Mucosa of descending colon (tissue), 3 donors: ENCODE results near the gene NPAS3. TPM values are rescaled to one million over a fixed set of nuclear protein-coding genes. Genes with fewer than 3 reads are reported as not detected.

ENCODE experiments used
- ATAC-seq: fragments of 200-7000 bp; cut with Tn5 transposase; one replicate; pipeline ENCODE4 v1.9.1; 2020; ENCODE audit warnings: mild to moderate bottlenecking, moderate library complexity
- DNase-seq, 3 donors: peaks; one replicate each; pipeline ENCODE4 v3.0.0-alpha.2; 2020
- H3K36me3 ChIP-seq: fragments of 200-600 bp; one replicate; pipeline ENCODE4 v1.8.0; 2021; ENCODE audit warnings: low read depth, mild to moderate bottlenecking
- H3K4me1 ChIP-seq: fragments of 200-600 bp; one replicate; pipeline ENCODE4 v1.8.0; 2021; ENCODE audit warnings: low read depth, mild to moderate bottlenecking
- H3K4me3 ChIP-seq: fragments of 200-600 bp; one replicate; pipeline ENCODE4 v1.8.0; 2021; ENCODE audit warnings: mild to moderate bottlenecking
- H3K9me3 ChIP-seq: fragments of 200-600 bp; one replicate; pipeline ENCODE4 v1.8.0; 2021; ENCODE audit warnings: mild to moderate bottlenecking
- intact Hi-C, 2 donors: fragments of 100-400 bp; cut with DNase I in 1 of 2; cut with micrococcal nuclease in 1 of 2; formaldehyde crosslinking; loops; one replicate each; pipeline versions ENCODE4 v1.11.0 to v1.11.1; 2022; cut with DNase I, micrococcal nuclease
- total RNA-seq, 3 donors: library from RNA; stranded (reverse); fragmentation: NEBNext Ultra II Directional in 2 of 3; extraction: Animal tissue kit (Norgen Biotek cat#: 25700) in 2 of 3; gene quantifications; one replicate each; pipeline versions ENCODE4 v1.2.1 to v1.2.4, GENCODE V29; 2021 to 2023
- TF ChIP-seq, protein P1 (sequence below): fragments of 200-600 bp; IDR thresholded peaks from one replicate; pipeline ENCODE4 v1.8.0; 2022; ENCODE audit warnings: antibody characterized with exemption, mild to moderate bottlenecking
- donor health status: DM: no; HTN: no; CAD: no; lungs with moderate emphysema.
- donor health status: DM: no; HTN: no; CAD: no.
- donor health status: DM: no; HTN: yes; CAD: no.

Gene NPAS3
- total RNA-seq, 3 donors from 2014 or later: 0.65 to 9.7 (median 2.0) TPM

DNA sequence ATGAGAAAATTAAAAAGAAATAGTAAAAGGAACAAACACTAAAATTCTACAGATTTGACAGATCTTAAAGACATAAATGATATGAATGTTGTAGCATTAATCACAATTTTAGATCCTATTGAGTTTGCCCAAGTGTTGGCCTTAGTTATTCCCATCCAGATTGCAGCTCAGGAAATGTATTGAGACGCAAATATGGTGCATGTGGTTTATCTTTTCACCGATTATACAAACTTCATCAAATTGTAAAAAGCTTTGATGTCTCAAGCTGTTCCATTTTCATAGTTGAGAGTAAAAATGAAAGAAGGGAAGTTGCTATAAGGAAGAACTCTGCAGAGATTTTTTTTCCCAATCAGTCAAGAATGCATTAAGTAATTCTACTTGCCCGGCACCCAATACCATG is 683.8 kb downstream of the NPAS3 start:
- no peak for ATAC-seq

GRCh38 chr14:33629792-33630191 is 691.1 kb downstream of the NPAS3 start:
- no peaks in the 10 kb centered on the region for H3K4me1 ChIP-seq
- intact Hi-C loops: no loop called here
- ATAC-seq (no peak), DNase-seq (no peak)
- H3K36me3 ChIP-seq: no peaks in the 10 kb centered on the region
- no peaks in the 10 kb centered on the region for H3K9me3 ChIP-seq
- TF ChIP-seq, protein P1, sequence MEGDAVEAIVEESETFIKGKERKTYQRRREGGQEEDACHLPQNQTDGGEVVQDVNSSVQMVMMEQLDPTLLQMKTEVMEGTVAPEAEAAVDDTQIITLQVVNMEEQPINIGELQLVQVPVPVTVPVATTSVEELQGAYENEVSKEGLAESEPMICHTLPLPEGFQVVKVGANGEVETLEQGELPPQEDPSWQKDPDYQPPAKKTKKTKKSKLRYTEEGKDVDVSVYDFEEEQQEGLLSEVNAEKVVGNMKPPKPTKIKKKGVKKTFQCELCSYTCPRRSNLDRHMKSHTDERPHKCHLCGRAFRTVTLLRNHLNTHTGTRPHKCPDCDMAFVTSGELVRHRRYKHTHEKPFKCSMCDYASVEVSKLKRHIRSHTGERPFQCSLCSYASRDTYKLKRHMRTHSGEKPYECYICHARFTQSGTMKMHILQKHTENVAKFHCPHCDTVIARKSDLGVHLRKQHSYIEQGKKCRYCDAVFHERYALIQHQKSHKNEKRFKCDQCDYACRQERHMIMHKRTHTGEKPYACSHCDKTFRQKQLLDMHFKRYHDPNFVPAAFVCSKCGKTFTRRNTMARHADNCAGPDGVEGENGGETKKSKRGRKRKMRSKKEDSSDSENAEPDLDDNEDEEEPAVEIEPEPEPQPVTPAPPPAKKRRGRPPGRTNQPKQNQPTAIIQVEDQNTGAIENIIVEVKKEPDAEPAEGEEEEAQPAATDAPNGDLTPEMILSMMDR: no peak
- no peak overlapping the region for H3K4me3 ChIP-seq

More for the DNA sequence above, 683.8 kb downstream of the NPAS3 start:
- Histone ChIP-seq H3K9me3 (no peaks in the 10 kb centered on the region), H3K36me3 (no peaks in the 10 kb centered on the region), H3K4me1 (no peaks in the 10 kb centered on the region), H3K4me3 (no peak overlapping the region)
- DNase-seq: no peak
- TF ChIP-seq, protein P1: no peak
- intact Hi-C loops: no loop called here

GRCh38 chr14:33631021-33631420 is 692.3 kb downstream of the NPAS3 start:
- Histone ChIP-seq H3K9me3 (no peaks in the 10 kb centered on the region), H3K4me1 (no peaks in the 10 kb centered on the region), H3K4me3 (no peak overlapping the region), H3K36me3 (no peaks in the 10 kb centered on the region)
- intact Hi-C loops: no loop called here
- ATAC-seq (no peak), DNase-seq (no peak)
- TF ChIP-seq, protein P1: no peak

- Histone ChIP-seq H3K4me3 (no peak overlapping the region), H3K9me3 (no peaks in the 10 kb centered on the region), H3K4me1 (no peaks in the 10 kb centered on the region), H3K36me3 (no peaks in the 10 kb centered on the region)
- ATAC-seq (no peak), DNase-seq (no peak)
- TF ChIP-seq, protein P1: no peak
- intact Hi-C loops: no loop called here
Measured at GRCh38 chr14:33631441-33631840, 692.8 kb downstream of the NPAS3 start.

DNA sequence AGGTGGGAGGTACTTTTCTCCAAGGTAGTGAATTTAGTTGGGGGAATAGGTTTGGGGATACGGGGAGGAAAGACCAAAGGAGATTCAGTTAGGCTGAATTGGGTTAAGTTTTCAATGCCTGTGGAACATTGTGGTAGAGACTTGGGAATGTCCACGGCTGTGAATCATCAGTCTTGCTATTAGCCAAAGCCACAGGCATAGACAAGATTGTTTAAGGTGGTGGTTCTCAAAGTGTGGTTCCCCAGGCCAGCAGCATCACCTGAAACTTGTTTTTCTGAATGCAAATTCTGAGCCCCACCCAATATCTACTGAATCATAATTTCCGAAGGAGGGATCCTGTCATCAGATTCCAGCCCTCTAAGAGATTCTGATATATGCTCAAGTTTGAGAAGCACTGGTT is 696.0 kb downstream of the NPAS3 start:
- intact Hi-C loops: no loop called here
- H3K4me1 ChIP-seq: no peaks in the 10 kb centered on the region

More for the DNA sequence above, 696.0 kb downstream of the NPAS3 start:
- TF ChIP-seq, protein P1: no peak
- H3K36me3 ChIP-seq: no peaks in the 10 kb centered on the region
- no peaks in the 10 kb centered on the region for H3K9me3 ChIP-seq
- no peak for ATAC-seq
- DNase-seq: no peak
- no peak overlapping the region for H3K4me3 ChIP-seq
